Measurements from ENCODE around the gene LRP1.

Gene LRP1

GRCh38 chr12:57148469-57149244 lies 20.4 kb downstream of the LRP1 start:
- Histone ChIP-seq H3K27me3 (ENCODE audit: insufficient read depth, insufficient read length) (no peaks in the 10 kb centered on the region), H3K4me1 (ENCODE audit: insufficient read depth, insufficient read length) (peaks cover 33% of the 10 kb centered on the region), H3K9me3 (ENCODE audit: insufficient read depth, low read length) (no peaks in the 10 kb centered on the region), H3K4me3 (ENCODE audit: insufficient read length, low read depth) (no peak overlapping the region), H3K9ac (ENCODE audit: insufficient read length, low read depth) (no peak overlapping the region), H3K36me3 (ENCODE audit: insufficient read depth, insufficient read length, low read length) (peaks cover 89% of the 10 kb centered on the region)
- TF ChIP-seq ZNF274 (IDR thresholded peaks at IDR 0.05; ENCODE audit: low read depth, low read length) (no peak), SUZ12 (IDR thresholded peaks at IDR 0.05; ENCODE audit: extremely low read depth, insufficient read depth, insufficient read length) (no peak)
- no peak for DNase-seq (ENCODE audit: low read depth, low spot score)

- Histone ChIP-seq H3K27me3 (ENCODE audit: insufficient read depth, insufficient read length) (no peaks in the 10 kb centered on the region), H3K9ac (ENCODE audit: insufficient read length, low read depth) (no peak overlapping the region), H3K36me3 (ENCODE audit: insufficient read depth, insufficient read length, low read length) (peaks cover 89% of the 10 kb centered on the region), H3K9me3 (ENCODE audit: insufficient read depth, low read length) (no peaks in the 10 kb centered on the region), H3K4me1 (ENCODE audit: insufficient read depth, insufficient read length) (peaks cover 33% of the 10 kb centered on the region), H3K4me3 (ENCODE audit: insufficient read length, low read depth) (no peak overlapping the region)
- DNase-seq (ENCODE audit: low read depth, low spot score) = no peak
- no peak for TF ChIP-seq ZNF274 (IDR thresholded peaks at IDR 0.05; ENCODE audit: low read depth, low read length)
- TF ChIP-seq YY1 (IDR thresholded peaks at IDR 0.05; ENCODE audit: insufficient read depth, insufficient read length) = no peak
- no peak for TF ChIP-seq SUZ12 (IDR thresholded peaks at IDR 0.05; ENCODE audit: extremely low read depth, insufficient read depth, insufficient read length)
Measured at GRCh38 chr12:57149245-57149900, 21.1 kb downstream of the LRP1 start.

GRCh38 chr12:57150400-57151000 lies 22.2 kb downstream of the LRP1 start:
- Histone ChIP-seq H3K4me1 (ENCODE audit: insufficient read depth, insufficient read length) (peaks cover 29% of the 10 kb centered on the region), H3K4me3 (ENCODE audit: insufficient read length, low read depth) (no peak overlapping the region), H3K27me3 (ENCODE audit: insufficient read depth, insufficient read length) (no peaks in the 10 kb centered on the region), H3K9me3 (ENCODE audit: insufficient read depth, low read length) (no peaks in the 10 kb centered on the region), H3K9ac (ENCODE audit: insufficient read length, low read depth) (no peak overlapping the region), H3K36me3 (ENCODE audit: insufficient read depth, insufficient read length, low read length) (peaks cover 89% of the 10 kb centered on the region)
- DNase-seq (ENCODE audit: low read depth, low spot score) = no peak
- TF ChIP-seq SUZ12 (IDR thresholded peaks at IDR 0.05; ENCODE audit: extremely low read depth, insufficient read depth, insufficient read length) (no peak), ZNF274 (IDR thresholded peaks at IDR 0.05; ENCODE audit: low read depth, low read length) (no peak), YY1 (IDR thresholded peaks at IDR 0.05; ENCODE audit: insufficient read depth, insufficient read length) (no peak)

DNA sequence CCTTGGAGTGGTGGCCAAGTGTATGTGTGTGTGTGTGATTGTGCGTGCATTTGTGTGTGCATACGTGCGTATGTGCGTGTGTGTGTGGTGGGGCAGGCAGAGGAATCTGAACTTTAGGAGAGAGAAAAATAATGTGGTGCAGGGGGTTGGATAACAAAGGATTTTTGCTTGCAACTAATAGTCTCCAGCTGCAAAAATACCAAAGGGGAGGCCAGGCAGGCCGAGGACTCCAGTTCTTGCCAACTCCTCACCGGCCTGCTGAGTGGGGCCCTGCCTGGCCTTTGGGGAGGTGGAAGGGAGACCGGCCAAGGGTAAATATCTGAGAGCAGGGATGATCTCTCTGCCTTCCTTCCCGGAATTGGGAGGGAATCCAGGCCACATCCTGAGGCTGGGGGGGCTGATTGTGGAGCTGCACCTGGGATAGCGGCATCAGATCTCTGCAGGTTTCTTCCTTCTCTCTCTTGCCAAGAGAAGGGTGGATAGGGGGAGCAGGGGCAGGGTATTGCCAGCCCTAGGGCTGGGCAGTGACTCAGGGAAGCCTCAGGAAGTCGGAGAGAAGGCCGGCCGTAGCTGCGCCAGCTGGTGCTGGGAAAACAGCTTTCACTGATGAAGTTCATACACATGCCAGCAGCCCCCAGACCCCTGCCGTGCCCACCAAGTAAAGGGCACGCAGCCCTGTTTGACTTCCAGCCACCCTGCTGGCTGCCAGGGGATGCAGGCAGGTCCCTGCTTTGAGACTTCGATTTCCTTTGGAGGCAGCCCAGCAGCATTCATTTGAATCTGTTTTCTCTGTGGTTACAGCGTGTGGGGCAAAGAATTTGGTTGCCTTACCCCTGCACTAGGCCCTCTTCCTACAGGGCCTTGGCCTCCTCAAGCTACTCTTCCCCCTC lies 23.7 kb downstream of the LRP1 start:
- no peak for DNase-seq (ENCODE audit: low read depth, low spot score)
- Histone ChIP-seq H3K4me1 (ENCODE audit: insufficient read depth, insufficient read length) (peaks cover 20% of the 10 kb centered on the region), H3K36me3 (ENCODE audit: insufficient read depth, insufficient read length, low read length) (peaks cover 89% of the 10 kb centered on the region), H3K27me3 (ENCODE audit: insufficient read depth, insufficient read length) (no peaks in the 10 kb centered on the region), H3K9ac (ENCODE audit: insufficient read length, low read depth) (no peak overlapping the region), H3K9me3 (ENCODE audit: insufficient read depth, low read length) (no peaks in the 10 kb centered on the region), H3K4me3 (ENCODE audit: insufficient read length, low read depth) (no peak overlapping the region)
- TF ChIP-seq YY1 (IDR thresholded peaks at IDR 0.05; ENCODE audit: insufficient read depth, insufficient read length) = no peak
- no peak for TF ChIP-seq ZNF274 (IDR thresholded peaks at IDR 0.05; ENCODE audit: low read depth, low read length)
- TF ChIP-seq SUZ12 (IDR thresholded peaks at IDR 0.05; ENCODE audit: extremely low read depth, insufficient read depth, insufficient read length) = no peak

DNA sequence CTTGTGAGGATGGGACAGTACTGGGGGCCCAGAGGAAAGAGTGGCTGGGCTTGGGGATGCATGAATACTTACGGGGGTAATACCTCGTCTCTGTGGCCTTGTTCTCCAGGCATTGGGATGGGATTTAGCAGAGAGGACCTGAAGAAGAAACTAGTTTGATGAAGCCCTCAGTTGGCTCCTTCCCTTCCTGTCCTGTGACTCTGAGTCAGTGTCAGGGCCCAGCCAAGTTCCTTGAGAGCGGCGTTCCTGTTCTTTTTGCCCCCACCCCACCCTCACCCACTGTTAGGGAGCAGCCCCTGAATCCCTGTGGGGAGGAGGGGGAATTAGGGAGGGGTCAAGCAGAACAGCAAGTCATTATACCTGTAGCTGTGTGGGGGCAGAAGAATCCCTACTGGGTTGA lies 24.4 kb downstream of the LRP1 start:
- DNase-seq (ENCODE audit: low read depth, low spot score) = no peak
- H3K4me3 ChIP-seq (ENCODE audit: insufficient read length, low read depth) = no peak overlapping the region
- no peak overlapping the region for H3K9ac ChIP-seq (ENCODE audit: insufficient read length, low read depth)
- no peaks in the 10 kb centered on the region for H3K9me3 ChIP-seq (ENCODE audit: insufficient read depth, low read length)
- peaks cover 91% of the 10 kb centered on the region for H3K36me3 ChIP-seq (ENCODE audit: insufficient read depth, insufficient read length, low read length)
- TF ChIP-seq SUZ12 (IDR thresholded peaks at IDR 0.05; ENCODE audit: extremely low read depth, insufficient read depth, insufficient read length) = no peak
- no peak for TF ChIP-seq YY1 (IDR thresholded peaks at IDR 0.05; ENCODE audit: insufficient read depth, insufficient read length)
- no peak for TF ChIP-seq ZNF274 (IDR thresholded peaks at IDR 0.05; ENCODE audit: low read depth, low read length)
- peaks cover 15% of the 10 kb centered on the region for H3K4me1 ChIP-seq (ENCODE audit: insufficient read depth, insufficient read length)
- H3K27me3 ChIP-seq (ENCODE audit: insufficient read depth, insufficient read length) = no peaks in the 10 kb centered on the region

DNA sequence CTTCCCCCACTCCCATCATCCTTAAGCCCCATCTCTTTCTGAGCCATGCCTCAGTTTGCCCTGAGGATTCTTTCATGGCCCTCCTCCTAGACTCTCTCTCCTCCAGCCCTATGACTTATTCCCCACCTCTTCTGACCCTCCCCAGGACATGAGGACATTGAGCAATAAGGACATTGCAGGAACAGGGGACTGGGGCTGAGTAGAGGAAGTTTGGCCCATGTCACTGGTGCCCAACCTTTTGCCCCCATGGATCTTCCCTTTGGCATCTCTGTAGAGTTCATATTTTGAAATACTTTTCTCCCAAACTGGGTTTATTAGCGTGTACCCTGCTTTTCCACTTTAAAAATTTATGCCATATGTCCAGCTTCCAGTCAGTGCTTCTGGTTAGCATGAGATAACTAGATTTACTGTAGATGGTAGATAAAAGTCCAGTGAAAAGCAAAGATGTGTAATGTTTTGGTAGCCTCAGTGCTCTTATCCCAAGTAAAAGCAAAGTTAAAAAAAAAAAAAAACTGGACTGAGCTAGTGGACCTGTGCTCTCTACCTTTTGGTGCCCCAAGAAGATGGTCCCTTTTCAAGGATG lies 25.2 kb downstream of the LRP1 start:
- peaks cover 14% of the 10 kb centered on the region for H3K4me1 ChIP-seq (ENCODE audit: insufficient read depth, insufficient read length)
- peaks cover 91% of the 10 kb centered on the region for H3K36me3 ChIP-seq (ENCODE audit: insufficient read depth, insufficient read length, low read length)
- H3K9me3 ChIP-seq (ENCODE audit: insufficient read depth, low read length) = no peaks in the 10 kb centered on the region
- no peak overlapping the region for H3K4me3 ChIP-seq (ENCODE audit: insufficient read length, low read depth)
- DNase-seq (ENCODE audit: low read depth, low spot score) = no peak
- no peaks in the 10 kb centered on the region for H3K27me3 ChIP-seq (ENCODE audit: insufficient read depth, insufficient read length)
- H3K9ac ChIP-seq (ENCODE audit: insufficient read length, low read depth) = no peak overlapping the region
- no peak for TF ChIP-seq ZNF274 (IDR thresholded peaks at IDR 0.05; ENCODE audit: low read depth, low read length)

All from NT2/D1 (cell line).